ENCODE data around the gene TMEM192. TPM values are rescaled to one million over a fixed set of nuclear protein-coding genes. Genes with fewer than 3 reads are reported as not detected.

TMEM192 gene
- total and polyA plus RNA-seq, 2 of the 8 experiments (the other 6 are each of a cell fraction or from before 2014, with no cell fraction given): 7.3 to 10.9 TPM

DNA sequence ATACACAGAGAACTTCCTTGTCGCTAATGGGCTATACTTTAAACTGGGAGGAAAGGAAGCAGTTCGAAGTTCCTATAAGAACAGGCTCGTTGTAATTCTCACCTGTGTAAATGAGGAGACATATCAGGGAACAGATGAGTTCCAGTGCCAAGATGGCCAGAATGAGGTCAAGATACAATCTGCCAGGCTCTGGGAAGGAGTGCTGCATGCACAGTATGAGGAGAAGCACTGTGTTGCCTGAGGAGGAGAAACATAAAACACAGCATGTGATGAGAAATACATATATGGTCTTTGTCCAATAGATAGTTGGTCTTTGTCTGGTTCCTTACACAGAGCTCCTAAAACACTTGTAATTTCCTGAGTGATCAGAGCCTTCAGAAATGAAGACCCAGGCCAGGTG is 24.3 kb downstream of the TMEM192 start:
- Histone ChIP-seq H2BK20ac (ENCODE audit: low read length) (no peak overlapping the region), H2AK5ac (ENCODE audit: low read depth, low read length) (no peak overlapping the region), H2AFZ (ENCODE audit: low read length) (no peak overlapping the region), H2BK120ac (replicated peaks; ENCODE audit: low read depth, low read length) (no peak overlapping the region), H4K91ac (replicated peaks; ENCODE audit: insufficient read length, low read length) (no peak overlapping the region), H3K56ac (replicated peaks; ENCODE audit: insufficient read length, low read depth, low read length) (no peak overlapping the region), H2BK5ac (ENCODE audit: low read depth, low read length) (no peak overlapping the region), H3K27me3 (replicated peaks in 1 of 4; ENCODE audit: control insufficient read depth in 3 of 4, extremely low read depth in 1 of 4, insufficient read depth in 3 of 4, low read length in 3 of 4) (no peaks in the 10 kb centered on the region), H3K79me2 (ENCODE audit: control insufficient read depth in 1 of 2, insufficient read depth in 2 of 2, low read length in 2 of 2) (no peaks in the 10 kb centered on the region), H3K18ac (ENCODE audit: extremely low read depth, low read length) (no peak overlapping the region), H2BK15ac (ENCODE audit: low read length) (no peak overlapping the region), H4K20me1 (replicated peaks in 1 of 2; ENCODE audit: control insufficient read depth in 1 of 2, insufficient read depth in 2 of 2, low read length in 2 of 2) (no peaks in the 10 kb centered on the region), H4K8ac (ENCODE audit: extremely low read depth, insufficient read depth, low read length) (no peak overlapping the region), H3K9me3 (ENCODE audit: insufficient read depth in 2 of 2, low read depth in 1 of 2, low read length in 1 of 2) (no peaks in the 10 kb centered on the region), H3K23ac (ENCODE audit: insufficient read length) (no peak overlapping the region), H3K4ac (replicated peaks; ENCODE audit: insufficient read length, low read depth, low read length) (no peak overlapping the region), H3K4me3 (ENCODE audit: extremely low read depth in 1 of 4, insufficient read depth in 2 of 4, low read depth in 3 of 4, low read length in 4 of 4) (no peak overlapping the region), H3K79me1 (ENCODE audit: low read depth, low read length) (no peaks in the 10 kb centered on the region; the same call in 1 of the 2 replicates), H3K9ac (replicated peaks in 1 of 4; ENCODE audit: extremely low read depth in 1 of 4, low read depth in 3 of 4, low read length in 3 of 4) (no peak overlapping the region), H3K14ac (ENCODE audit: insufficient read length) (no peak overlapping the region), H3K27ac (ENCODE audit: low read depth, low read length) (no peak overlapping the region), H2BK12ac (ENCODE audit: low read depth, low read length) (no peak overlapping the region), H3K4me1 (replicated peaks in 1 of 4; ENCODE audit: control insufficient read depth in 3 of 4, insufficient read depth in 4 of 4, low read length in 3 of 4) (no peaks in the 10 kb centered on the region), H3K23me2 (ENCODE audit: low read depth, low read length) (no peaks in the 10 kb centered on the region), H3K4me2 (ENCODE audit: insufficient read depth in 1 of 2, low read depth in 2 of 2, low read length in 2 of 2) (no peak overlapping the region), H3K36me3 (ENCODE audit: control insufficient read depth in 2 of 4, insufficient read depth in 4 of 4, low read length in 3 of 4) (peaks cover 0 to 22% (median 2%) of the 10 kb centered on the region in 4 experiments; a peak in 4 of 8 replicates), H4K5ac (ENCODE audit: insufficient read length, low read depth, low read length) (no peak overlapping the region)
- DNase-seq (ENCODE audit: low read depth in 1 of 2, low spot score in 2 of 2): no peak
- FAIRE-seq: no peak
- ChIA-PET CTCF (ENCODE audit: partially characterized antibody) (interaction anchor here (1.3 to 1.7 kb wide), 2 partner anchors 8 to 116 kb away, joined by 3 read pairs; no protein-coding TSS in a partner anchor), POLR2A (ENCODE audit: partially characterized antibody) (no interaction called here)
- no peak for TF ChIP-seq TAF7 (optimal IDR thresholded peaks at IDR 0.05; ENCODE audit: borderline replicate concordance, low read depth, low read length)
- no peak for TF ChIP-seq SP4 (IDR thresholded peaks at IDR 0.05; ENCODE audit: low read length)
- TF ChIP-seq POU5F1 (IDR thresholded peaks at IDR 0.05; ENCODE audit: low read depth, low read length): no peak
- TF ChIP-seq SUZ12 (IDR thresholded peaks at IDR 0.05; ENCODE audit: low read length): no peak
- TF ChIP-seq RFX5 (IDR thresholded peaks at IDR 0.05; ENCODE audit: borderline replicate concordance, low read depth, low read length): no peak
- no peak for TF ChIP-seq ZNF274 (IDR thresholded peaks at IDR 0.05; ENCODE audit: borderline replicate concordance, extremely low read depth, low read length)
- no peak for TF ChIP-seq CREB1 (IDR thresholded peaks at IDR 0.05)
- no peak for TF ChIP-seq PHF8 (conservative IDR thresholded peaks at IDR 0.05; ENCODE audit: low read depth, low read length)
- TF ChIP-seq, protein P1, sequence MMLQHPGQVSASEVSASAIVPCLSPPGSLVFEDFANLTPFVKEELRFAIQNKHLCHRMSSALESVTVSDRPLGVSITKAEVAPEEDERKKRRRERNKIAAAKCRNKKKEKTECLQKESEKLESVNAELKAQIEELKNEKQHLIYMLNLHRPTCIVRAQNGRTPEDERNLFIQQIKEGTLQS (IDR thresholded peaks at IDR 0.05; ENCODE audit: insufficient read depth, low read depth, low read length): no peak
- TF ChIP-seq BRCA1 (IDR thresholded peaks at IDR 0.05; ENCODE audit: low read depth, low read length): no peak
- no peak for TF ChIP-seq BACH1 (IDR thresholded peaks at IDR 0.05; ENCODE audit: low read length)
- no peak for TF ChIP-seq RXRA (IDR thresholded peaks at IDR 0.05; ENCODE audit: insufficient read depth, low read depth, low read length)
- TF ChIP-seq RBBP5 (IDR thresholded peaks at IDR 0.05; ENCODE audit: borderline replicate concordance, low read depth, low read length): no peak
- TF ChIP-seq KDM5A (IDR thresholded peaks at IDR 0.05; ENCODE audit: low read length): no peak
- 86% methylated on average over 3 of the region's 3 CpGs; no CpG with 5 or more reads in 1 of the 2 experiments for WGBS, 2 experiments (ENCODE audit: extremely low coverage in 1 of 2, insufficient coverage in 1 of 2, insufficient read length in 1 of 2, insufficient replicate concordance in 2 of 2, low coverage in 1 of 2, low lambda C conversion rate in 2 of 2, missing lambda C conversion rate in 1 of 2)

All from H1 (cell line).